Muscle of back (tissue), 13 donors: ENCODE results near the gene TRMO. TPM values are rescaled to one million over a fixed set of nuclear protein-coding genes. Genes with fewer than 3 reads are reported as not detected.
A peak's percentile ranks its signal among the peaks of the same experiment; 100 is the strongest.
"Not testable (repeated sequence)": the region's sequence is repeated elsewhere in the genome, so short reads cannot be mapped to it uniquely, and the experiment has no call there.

Experiments
- DNase-seq, 3 donors: peaks; one replicate each; pipeline versions ENCODE4 v3.0.0 to v3.0.0-alpha.2; 2013
- long read RNA-seq, 9 donors: transcript quantifications; one replicate each; lab custom pipeline, GENCODE V29; 2026
- polyA plus RNA-seq, 10 donors: library from polyadenylated mRNA; unstranded; fragments of 120-200 nt; gene quantifications; one replicate each; pipeline ENCODE4 v1.2.1, GENCODE V29; 2013; ENCODE audit not compliant: insufficient read length in 10 of 10

The TRMO gene, protein sequence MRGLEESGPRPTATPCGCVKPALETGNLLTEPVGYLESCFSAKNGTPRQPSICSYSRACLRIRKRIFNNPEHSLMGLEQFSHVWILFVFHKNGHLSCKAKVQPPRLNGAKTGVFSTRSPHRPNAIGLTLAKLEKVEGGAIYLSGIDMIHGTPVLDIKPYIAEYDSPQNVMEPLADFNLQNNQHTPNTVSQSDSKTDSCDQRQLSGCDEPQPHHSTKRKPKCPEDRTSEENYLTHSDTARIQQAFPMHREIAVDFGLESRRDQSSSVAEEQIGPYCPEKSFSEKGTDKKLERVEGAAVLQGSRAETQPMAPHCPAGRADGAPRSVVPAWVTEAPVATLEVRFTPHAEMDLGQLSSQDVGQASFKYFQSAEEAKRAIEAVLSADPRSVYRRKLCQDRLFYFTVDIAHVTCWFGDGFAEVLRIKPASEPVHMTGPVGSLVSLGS
- 10 to 100 TPM in 4 of 10 donors, 1 to 10 TPM in 6; 8.0 to 11.6 (median 9.7) TPM for polyA plus RNA-seq
- long read RNA-seq, donor 1, partial matches to known transcripts = 0 of 3 reads
- long read RNA-seq, donor 1, other reads (novel, unspliced or antisense) = 0 of 3 reads
- long read RNA-seq, donor 2, partial matches to known transcripts = 0 of 4 reads
- long read RNA-seq, donor 2, other reads (novel, unspliced or antisense) = 0 of 4 reads
- long read RNA-seq, donor 3 = 0 reads
- long read RNA-seq, donor 4 = 0 reads
- long read RNA-seq, donor 5, partial matches to known transcripts = 0 of 3 reads
- long read RNA-seq, donor 5, other reads (novel, unspliced or antisense) = 0 of 3 reads
- long read RNA-seq, donor 6, partial matches to known transcripts = 0 of 2 reads
- long read RNA-seq, donor 6, other reads (novel, unspliced or antisense) = 0 of 2 reads
- long read RNA-seq, donor 7 = 0 reads
- long read RNA-seq, donor 8, partial matches to known transcripts = 0 of 1 reads
- long read RNA-seq, donor 8, other reads (novel, unspliced or antisense) = 0 of 1 reads
- long read RNA-seq, donor 9, partial matches to known transcripts = 0 of 1 reads
- long read RNA-seq, donor 9, other reads (novel, unspliced or antisense) = 0 of 1 reads

DNA sequence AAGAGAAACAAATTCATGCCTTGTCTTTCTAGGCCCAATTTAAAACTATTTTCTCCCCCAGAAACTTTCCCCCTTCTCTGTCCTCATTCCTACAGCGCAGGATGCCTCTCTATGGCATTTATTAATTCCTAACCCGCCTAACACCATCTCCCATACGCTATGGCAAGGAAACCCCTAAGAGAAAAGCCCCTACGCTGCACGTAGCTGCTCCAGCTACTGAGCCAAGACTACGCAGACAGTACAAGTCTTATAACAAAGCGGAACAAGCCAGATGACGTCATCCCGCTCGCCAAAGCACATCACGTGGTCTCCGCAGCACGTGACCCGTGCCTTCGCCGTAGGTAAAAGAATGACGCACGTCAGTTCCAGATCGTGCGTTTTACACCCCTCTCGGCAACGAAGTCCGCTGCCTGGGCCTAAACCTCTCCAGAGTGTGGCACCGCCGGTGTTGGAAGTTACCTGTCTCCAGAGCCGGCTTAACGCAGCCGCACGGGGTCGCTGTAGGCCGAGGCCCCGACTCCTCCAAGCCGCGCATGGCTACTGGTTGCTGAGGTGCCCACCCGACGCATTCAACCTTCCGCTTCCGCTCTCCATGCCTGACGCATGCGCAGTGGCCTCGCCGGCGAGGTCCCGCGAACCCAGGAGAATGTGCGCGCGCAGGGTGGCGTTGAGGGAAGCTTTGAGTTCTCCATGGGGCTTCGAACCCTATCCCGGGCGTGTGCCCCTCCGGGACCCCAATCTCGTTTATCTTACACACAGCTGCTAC, at the start of gene TRMO:
TRMO (minus strand) TSS at position 542 of the 766 bp plus-strand sequence; CDS start at position 535, 7 bp downstream.
- peak; percentile 98 to 100 (median 99) for DNase-seq

DNA sequence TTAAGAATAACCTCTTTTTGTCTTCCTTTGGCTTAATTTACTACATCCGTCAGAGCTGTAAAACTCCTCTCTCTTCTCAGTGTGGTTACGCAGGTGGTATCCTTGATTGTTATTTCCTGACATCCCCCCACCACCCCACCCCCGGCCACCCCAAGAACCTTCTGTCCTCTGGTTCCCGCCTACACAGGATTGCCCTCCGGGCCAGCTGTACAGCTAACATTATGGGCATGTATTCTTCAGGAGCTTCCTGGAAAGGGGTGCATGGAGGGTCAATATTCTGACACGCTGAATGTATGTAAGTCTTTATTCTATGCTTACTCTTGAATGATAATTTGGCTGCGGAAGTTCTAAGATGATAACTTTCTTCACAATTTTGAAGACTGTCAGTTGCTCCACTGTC, 47.9 kb upstream of the TRMO start:
- DNase-seq = no peak

DNA sequence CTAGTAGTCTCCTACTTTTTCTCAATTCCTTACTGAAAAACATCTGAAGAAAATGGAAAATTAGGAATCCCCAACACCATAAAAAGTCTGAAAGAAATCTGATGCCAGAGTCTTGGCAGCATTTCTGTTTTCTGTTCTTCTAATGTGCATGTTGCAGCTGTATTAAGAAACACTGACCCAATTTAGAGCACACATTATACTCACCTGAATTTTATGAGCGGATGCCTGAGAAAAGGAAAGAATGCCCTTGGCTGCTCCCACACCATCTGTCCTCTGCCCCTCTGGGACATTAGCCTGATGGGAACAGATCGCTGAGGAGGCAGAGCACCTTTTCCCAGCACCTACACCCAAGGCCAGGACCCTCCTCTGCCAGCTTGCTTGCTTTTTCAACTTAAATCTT, 46.7 kb upstream of the TRMO start:
- DNase-seq = no peak

DNA sequence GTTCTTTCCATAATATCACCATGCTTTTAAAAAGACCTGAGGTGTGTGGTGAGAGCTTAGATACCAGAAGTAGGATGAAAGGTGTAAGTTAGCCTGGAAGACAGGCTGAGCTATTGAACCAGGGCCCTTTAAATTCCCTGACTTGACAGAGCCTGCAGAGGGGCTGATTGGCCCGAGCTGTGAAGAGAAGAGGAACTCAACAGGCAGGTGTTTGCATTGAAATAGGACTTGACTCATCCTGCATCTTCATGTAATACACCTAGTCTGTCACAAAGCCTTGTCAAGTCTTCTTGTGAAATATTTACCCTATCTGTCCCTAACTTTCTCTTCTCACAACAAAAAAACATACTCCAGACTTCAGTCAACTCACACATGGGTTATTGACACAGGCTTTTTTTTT, 44.2 kb upstream of the TRMO start:
- DNase-seq = no peak

DNA sequence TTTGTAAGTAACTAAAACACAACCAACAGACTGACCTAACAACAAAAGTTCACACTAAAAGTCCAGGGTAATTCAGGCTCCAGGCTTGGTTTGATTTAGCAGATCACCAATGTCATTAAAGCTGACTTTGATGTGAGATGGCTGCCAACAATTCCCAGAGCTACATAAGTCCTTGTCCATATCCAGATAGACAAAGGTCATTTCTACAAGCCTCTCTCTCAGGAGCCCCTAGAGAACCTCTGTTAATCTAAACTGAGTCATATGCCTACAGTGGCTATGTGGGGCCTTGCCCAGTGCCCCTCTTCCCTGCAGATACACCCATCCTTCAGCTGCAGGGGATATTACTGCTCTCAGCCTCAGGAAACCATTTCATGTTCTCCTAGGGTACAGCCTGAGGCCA, 42.6 kb upstream of the TRMO start:
- DNase-seq = no peak

DNA sequence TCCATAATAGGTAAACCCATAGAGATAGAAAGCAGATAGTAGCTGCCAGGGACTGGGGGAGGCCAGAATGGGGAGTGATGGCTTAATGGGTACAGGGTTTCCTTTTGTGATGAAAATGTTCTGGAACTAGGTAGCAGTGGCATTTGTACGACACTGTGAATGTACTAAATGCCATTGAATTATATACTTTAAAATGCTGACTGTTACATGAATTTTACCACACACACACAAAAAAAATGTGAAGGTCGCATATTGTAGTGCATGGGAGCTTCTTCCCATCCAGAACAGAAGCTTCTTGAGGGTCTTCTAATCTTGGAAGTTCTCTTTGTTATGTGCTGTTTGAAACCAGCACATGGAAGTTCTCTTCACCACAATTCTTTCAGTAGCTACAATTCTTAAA, 40.9 kb upstream of the TRMO start:
- DNase-seq = no peak

DNA sequence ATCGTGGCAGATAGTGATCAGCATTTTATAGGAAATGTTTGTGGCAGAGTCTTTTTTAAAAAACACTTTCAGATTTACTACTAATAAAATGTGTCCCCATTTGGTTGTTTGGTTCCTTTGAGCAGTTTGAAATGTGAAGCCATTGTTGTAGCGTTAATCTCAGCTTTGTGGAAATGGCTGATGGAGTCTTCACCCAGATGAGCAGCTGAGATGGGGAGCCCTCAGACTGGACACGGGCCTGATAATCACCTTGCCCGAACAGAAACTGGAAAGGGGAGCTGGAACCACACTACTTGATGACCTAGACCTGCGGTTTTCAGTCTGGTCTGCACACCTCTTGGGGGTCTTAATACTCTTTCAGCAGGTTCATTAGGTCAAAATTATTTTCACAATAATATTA, 40.3 kb upstream of the TRMO start:
- DNase-seq = no peak

DNA sequence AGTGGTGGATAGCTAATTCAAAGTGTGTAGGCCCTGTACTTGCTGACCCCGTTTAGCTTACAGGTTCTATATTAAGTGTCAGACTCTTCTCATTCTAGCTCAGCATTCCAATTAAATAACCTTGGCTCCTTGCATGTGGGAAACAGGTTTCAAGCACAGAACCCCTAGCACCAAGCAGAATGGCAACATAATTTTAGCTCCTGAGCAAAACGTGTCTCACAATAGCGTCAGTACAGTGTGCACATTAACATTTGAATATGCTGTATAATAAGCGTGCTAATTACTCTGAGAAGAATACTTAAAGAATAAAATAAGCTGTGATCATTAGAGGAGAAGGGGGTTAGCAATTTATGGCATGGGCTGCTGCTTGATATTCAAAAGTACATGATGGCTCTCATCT, 39.8 kb upstream of the TRMO start:
- no peak for DNase-seq

DNA sequence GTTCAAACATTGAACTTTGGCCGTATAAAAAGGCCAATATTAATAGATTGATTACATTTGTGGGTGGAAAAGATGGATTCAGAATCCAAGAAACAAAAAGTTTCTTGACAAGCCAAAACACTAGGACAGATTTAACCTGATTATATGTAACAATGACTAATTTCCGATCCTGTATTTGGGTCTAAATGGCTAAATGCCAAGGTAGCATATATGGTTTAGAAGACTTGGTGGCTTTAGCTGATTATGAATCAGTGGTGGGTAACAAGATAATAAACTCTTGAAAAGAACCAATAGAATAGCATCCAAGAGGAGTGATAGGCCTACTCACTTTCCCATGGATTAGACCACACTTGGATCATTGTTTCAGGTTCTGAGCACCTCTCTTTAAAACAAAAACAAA, 39.1 kb upstream of the TRMO start:
- no peak for DNase-seq

DNA sequence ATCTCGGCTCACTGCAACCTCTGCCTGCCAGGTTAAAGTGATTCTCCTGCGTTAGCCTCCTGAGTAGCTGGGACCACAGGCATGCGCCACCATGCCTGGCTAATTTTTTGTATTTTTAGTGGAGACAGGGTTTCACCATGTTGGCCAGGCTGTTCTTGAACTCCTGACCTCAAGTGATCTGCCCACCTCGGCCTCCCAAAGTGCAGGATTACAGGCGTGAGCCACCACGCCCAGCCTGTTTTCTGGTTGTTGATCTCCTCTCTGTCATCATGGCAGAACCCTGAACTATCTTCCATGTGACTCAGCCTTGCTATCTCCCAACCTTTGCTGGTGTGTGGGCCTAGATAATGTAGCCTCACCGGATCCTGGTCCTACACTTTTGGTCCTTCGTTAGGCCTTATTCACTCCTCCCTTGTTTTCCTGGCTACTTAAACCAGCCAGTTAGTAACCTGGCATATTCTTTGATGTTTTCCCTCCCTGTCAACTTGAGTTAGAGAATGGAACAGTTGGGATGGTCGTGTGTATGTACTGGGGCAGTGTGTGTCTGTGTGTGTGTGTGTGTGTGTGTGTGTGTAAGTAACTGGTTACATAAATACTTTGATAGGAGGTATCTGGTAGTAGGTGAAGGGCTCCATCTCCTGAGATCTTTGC, 38.5 kb upstream of the TRMO start:
- not testable (repeated sequence) for DNase-seq

DNA sequence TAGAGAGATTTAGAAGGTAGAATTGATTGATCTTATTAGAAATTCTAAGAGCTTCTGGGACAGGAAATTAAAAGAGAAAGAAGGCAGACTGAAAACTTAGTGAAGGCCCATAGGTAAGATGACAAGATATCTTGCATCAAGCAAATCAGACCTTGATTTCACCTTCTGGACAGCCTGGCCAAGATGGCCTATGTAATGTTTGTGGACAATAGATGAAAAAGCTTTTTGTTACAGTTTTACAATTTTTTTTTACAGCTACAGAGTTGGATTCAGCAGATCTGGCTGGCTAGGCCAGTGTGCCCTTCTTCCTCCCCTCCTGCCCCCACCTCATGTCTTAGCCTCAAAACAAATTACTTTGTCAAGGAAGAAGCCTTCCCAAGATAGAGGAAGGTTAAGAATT, 37.3 kb upstream of the TRMO start:
- DNase-seq = no peak

DNA sequence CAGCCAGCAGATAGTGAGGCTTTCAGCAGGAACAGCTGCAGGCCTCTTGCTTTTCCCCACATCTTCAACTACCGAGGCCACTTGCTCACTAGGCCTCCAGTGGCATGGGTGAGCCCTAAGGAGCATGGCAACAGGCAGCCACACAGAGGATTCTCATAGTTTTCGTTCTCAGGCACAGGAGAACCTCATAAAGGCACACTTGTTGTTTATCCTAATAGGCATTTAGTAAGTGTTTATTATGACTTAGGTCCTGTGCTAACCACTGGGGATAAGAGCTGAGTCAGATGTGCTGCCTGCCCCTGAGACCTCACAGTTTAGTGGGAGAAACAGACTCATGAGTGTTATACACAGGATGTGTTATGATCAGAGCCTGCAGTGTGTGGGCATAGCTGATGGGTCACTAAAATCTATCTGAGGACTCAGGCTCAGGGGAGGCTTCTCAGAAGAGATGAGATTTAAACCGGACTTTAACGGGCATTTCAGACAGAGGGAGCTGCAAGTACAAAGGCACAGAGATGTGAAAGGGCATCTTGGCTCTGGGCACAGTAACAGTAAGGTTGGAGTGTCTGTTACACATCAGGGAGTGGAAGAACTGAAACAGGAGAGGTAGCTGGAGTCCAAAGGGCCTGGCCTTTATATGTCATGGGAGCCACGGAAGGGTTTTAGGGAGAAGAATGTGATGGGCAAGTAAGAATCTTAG, 36.7 kb upstream of the TRMO start:
- no peak for DNase-seq

DNA sequence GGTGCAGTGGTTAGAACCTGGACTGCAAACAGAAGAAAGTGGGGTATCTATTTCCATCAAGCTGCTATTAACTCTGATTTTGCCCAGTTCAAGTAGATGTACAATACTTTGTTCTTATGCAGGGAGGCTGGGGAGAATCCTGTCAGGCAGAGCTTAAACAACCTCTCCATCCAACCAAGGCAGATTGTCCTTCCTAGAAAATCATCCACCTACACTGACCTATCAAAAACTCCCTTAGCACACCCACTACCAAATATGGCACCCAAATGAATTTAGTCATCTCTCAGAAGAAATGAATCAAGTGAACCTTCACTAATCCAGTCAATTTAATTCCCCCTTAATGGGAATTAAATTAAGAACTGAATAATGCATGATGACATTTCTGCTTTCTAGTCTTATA, 34.0 kb upstream of the TRMO start:
- DNase-seq = no peak

DNA sequence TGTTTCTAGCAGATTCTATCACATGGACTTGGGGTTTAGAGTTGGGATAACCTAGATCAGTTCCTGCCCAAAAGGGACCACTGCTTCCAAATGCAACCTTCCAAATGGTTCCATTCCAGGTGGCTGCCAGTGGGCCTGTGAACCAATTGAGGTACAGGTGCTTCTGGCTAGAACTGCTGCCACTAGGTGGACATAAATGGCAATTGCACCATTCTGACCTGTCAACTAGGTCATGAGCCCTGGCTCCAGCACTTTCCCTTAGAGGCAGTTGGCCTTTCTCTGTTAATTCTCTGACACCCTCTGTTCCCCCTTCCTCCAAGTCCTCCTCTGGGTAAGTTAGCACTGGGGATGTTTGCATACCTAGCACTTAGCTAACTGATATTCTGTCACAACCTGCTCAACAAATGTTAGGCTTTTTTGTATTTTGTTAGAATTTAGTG, 32.3 kb upstream of the TRMO start:
- DNase-seq = peak in 1 of 3 donors; percentile 14

DNA sequence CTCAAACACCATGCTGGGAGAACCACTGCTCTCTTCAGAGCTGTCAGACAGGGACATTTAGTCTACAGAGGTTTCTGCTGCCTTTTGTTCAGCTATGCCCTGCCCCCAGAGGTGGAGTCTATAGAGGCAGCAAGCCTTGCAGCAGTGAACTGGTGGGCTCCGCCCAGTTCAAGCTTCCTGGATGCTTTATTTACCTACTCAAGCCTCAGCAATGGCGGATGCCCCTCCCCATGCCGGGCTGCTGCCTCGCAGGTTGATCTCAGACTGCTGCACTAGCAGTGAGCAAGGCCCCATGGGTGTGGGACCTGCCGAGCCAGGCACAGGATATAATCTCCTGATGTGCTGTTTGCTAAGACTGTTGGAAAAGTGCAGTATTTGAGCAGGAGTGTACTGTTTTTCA, 28.6 kb upstream of the TRMO start:
- DNase-seq = not testable (repeated sequence)

DNA sequence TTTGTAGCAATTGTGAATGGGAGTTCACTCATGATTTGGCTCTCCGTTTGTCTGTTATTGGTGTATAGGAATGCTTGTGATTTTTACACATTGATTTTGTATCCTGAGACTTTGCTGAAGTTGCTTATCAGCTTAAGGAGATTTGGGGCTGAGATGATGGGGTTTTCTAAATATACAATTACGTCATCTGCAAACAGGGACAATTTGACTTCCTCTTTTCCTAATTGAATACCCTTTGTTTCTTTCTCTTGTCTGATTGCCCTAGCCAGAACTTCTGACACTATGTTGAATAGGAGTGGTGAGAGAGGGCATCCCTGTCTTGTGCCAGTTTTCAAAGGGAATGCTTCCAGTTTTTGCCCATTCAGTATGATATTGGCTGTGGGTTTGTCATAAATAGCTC, 24.8 kb upstream of the TRMO start:
- not testable (repeated sequence) for DNase-seq

DNA sequence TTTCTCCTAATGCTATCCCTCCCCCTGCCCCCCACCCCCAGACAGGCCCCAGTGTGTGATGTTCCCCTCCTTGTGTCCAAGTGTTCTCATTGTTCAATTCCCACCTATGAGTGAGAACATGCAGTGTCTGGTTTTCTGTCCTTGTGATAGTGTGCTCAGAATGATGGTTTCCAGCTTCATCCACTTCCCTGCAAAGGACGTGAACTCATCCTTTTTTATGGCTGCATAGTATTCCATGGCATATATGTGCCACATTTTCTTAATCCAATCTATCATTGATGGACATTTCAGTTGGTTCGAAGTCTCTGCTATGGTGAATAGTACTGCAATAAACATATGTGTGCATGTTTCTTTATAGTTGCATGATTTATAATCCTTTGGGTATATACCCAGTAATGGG, 23.2 kb upstream of the TRMO start:
- not testable (repeated sequence) for DNase-seq

DNA sequence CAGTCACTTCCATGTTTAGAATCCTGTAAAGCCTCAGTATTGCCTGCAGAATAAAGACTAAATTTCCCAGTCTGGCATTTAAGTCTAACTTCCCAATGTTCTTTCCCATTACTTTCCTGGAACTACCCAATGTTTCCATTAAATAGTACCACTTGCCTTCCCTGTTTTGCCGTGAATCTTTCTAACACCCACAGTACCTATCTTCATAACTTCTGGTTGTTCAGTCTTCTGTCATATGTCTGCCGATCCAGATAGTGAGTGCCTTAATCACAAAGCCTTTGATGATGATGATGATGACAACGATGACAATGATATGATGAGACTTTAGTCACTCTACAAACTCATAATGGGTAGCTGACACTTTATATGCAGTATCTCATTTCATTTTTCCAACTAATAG, 22.3 kb upstream of the TRMO start:
- no peak for DNase-seq

DNA sequence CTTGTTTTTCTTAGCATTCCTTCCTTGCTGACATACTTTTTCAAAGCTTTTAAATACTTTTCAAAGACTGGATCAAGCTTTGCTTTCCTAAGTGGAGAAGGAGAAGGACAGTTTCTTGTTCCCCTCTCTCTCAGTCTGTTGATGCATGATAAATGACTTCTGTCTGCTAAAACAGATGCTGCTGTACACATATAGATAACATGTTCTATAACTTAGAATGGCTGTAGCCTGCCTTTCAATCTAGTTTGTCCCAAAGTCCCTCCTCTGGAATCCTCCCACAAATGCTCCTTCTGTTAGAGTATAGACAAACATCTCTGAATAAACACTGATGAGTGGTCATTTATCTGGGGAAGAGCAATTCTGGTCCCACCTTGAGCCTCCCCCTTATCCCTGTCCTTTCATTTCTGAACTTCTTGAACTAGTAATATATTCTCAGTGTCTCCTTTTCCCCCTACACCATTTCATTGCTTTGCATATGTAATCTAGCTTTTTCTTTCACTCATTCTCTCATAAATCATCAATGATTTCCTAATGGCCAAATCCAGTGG, 21.1 kb upstream of the TRMO start:
- DNase-seq = no peak

DNA sequence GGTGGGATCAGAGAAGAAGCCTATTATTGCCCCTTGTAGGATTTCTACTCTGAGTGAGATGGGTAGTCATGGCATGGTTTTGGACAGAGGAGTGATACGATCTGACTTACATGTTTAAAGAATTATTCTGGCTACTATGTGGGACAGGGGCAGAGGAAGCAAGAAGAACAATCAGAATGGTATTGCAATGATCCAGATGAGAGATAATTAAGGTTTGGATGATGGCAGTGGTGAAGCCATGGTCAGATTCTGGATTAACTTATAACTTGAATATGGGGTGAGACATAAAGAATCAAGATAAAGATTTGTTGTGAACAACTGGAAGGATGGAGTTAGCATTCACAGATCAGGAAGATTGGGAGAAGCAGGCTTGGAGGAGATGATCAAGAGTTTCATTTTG, 19.0 kb upstream of the TRMO start:
- DNase-seq = no peak
